ENCODE measurements around the gene GLB1L3.

- TF ChIP-seq CTCF (IDR thresholded peaks at IDR 0.05 in 2 of 3, conservative IDR thresholded peaks at IDR 0.05 in 1 of 3; ENCODE audit: borderline replicate concordance in 1 of 3, insufficient read depth in 1 of 3, low read depth in 2 of 3, low read length in 2 of 3), result no peak
- no peak for TF ChIP-seq TCF7L2 (IDR thresholded peaks at IDR 0.05; ENCODE audit: borderline replicate concordance, extremely low read depth, insufficient read depth, insufficient read length)
- TF ChIP-seq EZH2 (IDR thresholded peaks at IDR 0.05), result no peak
- no peak for TF ChIP-seq POLR2AphosphoS5 (IDR thresholded peaks at IDR 0.05; ENCODE audit: low read depth, low read length)
- TF ChIP-seq ZNF274 (IDR thresholded peaks at IDR 0.05; ENCODE audit: low read depth, low read length), result no peak
- TF ChIP-seq ZFX (IDR thresholded peaks at IDR 0.05), result no peak
- TF ChIP-seq REST (IDR thresholded peaks at IDR 0.05; ENCODE audit: low read depth), result no peak
- TF ChIP-seq POLR2A (IDR thresholded peaks at IDR 0.05; ENCODE audit: borderline replicate concordance, extremely low read depth, insufficient read depth, insufficient read length), result no peak
- TF ChIP-seq JUND (IDR thresholded peaks at IDR 0.05), result no peak
- no peak for TF ChIP-seq MAX (IDR thresholded peaks at IDR 0.05)
- TF ChIP-seq ATF3 (IDR thresholded peaks at IDR 0.05), result no peak
- TF ChIP-seq SP1 (IDR thresholded peaks at IDR 0.05; ENCODE audit: low read depth), result no peak
These were observed 71.3 kb downstream of the GLB1L3 start for GRCh38 chr11:134347441-134347840.
